ENCODE results near the gene CPSF3.

CPSF3 gene

DNA sequence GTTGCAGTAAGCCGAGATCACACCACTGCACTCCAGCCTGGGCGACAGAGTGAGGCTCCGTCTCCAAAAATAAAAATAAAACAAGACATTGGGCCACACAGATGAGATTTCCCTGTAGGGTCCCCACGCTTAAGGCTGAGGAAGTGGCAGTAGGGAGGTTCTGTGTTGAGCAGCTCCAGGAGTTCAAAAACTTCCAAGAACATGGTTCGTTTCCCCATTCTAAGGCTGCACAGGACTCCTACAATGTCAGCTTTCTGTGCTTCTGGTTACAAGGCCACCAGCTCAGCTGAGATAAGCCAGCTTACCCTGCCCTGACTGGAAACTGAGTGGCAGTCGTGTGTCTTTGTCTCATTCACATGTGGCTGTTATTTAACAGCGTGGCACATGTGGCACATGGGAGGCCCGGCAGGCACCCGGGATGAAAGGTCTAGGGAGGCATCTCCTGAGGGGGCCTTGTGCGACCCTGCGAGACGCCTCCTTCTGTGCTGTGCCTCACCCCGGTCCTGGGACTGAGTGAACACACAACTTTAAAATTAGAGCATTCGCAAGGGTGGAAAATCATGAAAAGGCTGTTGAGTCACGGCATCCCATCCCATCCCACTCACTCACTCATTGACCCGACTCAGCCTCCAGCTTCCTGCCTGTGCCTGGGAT lies 7.8 kb upstream of the CPSF3 start:
- Histone ChIP-seq H3K9me3 (ENCODE audit: control insufficient read depth, low read length) (no peaks in the 10 kb centered on the region), H3K36me3 (ENCODE audit: control insufficient read depth, insufficient read depth, low read length) (peaks cover 3% of the 10 kb centered on the region), H3K4me1 (ENCODE audit: control insufficient read depth, insufficient read depth, low read length) (no peaks in the 10 kb centered on the region), H3K4me3 (ENCODE audit: low read length) (no peak overlapping the region), H3K9ac (ENCODE audit: low read length) (no peak overlapping the region), H3K27me3 (ENCODE audit: control insufficient read depth, insufficient read depth, low read length) (no peaks in the 10 kb centered on the region)

DNA sequence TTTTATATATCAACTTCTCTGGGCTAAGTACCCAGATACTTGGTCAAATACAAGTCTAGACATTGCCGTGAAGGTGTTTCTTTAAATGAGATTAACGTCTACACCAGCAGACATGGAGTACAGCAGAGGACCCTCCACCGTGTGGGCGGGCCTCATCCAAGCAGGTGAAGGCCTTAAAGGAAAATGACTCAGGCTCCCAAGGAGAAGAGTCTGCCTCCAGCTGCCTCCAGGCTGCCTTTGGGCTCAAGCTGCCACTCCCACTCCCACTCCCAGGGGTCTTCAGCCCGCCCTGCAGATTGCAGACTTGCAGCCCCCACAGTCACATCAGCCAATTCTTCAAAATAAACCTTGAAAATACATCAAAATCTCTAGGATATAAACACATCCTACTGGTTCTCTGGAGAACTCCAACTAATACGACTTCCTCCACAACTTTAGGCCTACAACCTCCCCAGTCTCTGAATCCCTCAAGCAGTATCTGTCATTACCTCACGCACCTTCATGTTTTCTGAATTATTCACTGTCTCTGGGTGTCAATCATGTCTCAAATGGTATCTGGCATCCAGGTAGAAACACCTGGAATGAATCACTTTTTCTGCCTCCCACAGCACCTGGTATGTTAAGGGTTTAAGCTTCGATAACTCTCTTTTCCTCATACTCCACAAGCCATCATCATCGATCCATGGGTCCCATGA lies 7.0 kb upstream of the CPSF3 start:
- Histone ChIP-seq H3K9me3 (ENCODE audit: control insufficient read depth, low read length) (no peaks in the 10 kb centered on the region), H3K36me3 (ENCODE audit: control insufficient read depth, insufficient read depth, low read length) (peaks cover 3% of the 10 kb centered on the region), H3K27me3 (ENCODE audit: control insufficient read depth, insufficient read depth, low read length) (no peaks in the 10 kb centered on the region), H3K4me3 (ENCODE audit: low read length) (no peak overlapping the region), H3K9ac (ENCODE audit: low read length) (no peak overlapping the region), H3K4me1 (ENCODE audit: control insufficient read depth, insufficient read depth, low read length) (no peaks in the 10 kb centered on the region)

DNA sequence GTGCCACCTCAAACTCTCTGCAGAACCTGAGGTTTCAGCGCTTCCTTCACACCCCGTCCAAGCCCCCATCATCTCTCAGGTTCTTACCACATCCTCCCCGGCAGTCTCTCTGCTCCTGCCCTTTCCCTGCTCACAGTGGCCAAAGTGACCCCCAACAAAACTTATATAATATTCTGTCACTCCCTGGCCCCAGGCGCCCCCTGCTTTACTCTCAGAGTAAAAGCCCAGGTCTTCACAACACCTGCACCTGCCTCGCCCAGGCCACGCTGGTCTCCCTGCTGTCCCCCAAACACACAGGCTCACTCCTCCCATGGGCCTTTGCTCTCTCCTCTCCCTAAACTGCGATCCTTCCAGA lies 6.5 kb upstream of the CPSF3 start:
- H3K36me3 ChIP-seq (ENCODE audit: control insufficient read depth, insufficient read depth, low read length), result peaks cover 3% of the 10 kb centered on the region
- no peaks in the 10 kb centered on the region for H3K4me1 ChIP-seq (ENCODE audit: control insufficient read depth, insufficient read depth, low read length)
- H3K9me3 ChIP-seq (ENCODE audit: control insufficient read depth, low read length), result no peaks in the 10 kb centered on the region
- no peak overlapping the region for H3K9ac ChIP-seq (ENCODE audit: low read length)
- no peaks in the 10 kb centered on the region for H3K27me3 ChIP-seq (ENCODE audit: control insufficient read depth, insufficient read depth, low read length)
- no peak overlapping the region for H3K4me3 ChIP-seq (ENCODE audit: low read length)

DNA sequence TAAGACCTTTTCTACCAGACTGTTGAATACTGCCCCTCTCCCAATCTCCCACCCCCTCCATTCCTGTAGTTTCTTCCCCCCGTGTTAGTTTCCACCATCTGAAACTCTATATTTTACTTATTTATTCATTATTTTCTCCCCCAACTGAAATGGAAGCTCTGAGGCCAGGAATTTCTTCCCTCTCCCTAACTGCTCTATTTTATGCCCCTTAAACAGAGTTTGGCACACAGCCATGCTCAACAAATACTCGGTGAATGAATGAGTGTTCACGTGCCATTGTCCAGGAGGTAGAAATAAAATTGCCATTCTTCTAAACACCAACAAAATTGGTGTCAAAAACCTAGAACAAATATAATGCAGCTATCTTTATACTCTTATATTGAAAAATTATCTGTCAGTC lies 5.7 kb upstream of the CPSF3 start:
- H3K4me1 ChIP-seq (ENCODE audit: control insufficient read depth, insufficient read depth, low read length), result peaks cover 7% of the 10 kb centered on the region
- peaks cover 3% of the 10 kb centered on the region for H3K36me3 ChIP-seq (ENCODE audit: control insufficient read depth, insufficient read depth, low read length)
- no peaks in the 10 kb centered on the region for H3K9me3 ChIP-seq (ENCODE audit: control insufficient read depth, low read length)

GRCh38 chr2:9418746-9419145 lies 4.7 kb upstream of the CPSF3 start:
- Histone ChIP-seq H3K9ac (ENCODE audit: low read length) (no peak overlapping the region), H3K27me3 (ENCODE audit: control insufficient read depth, insufficient read depth, low read length) (no peaks in the 10 kb centered on the region), H3K4me1 (ENCODE audit: control insufficient read depth, insufficient read depth, low read length) (peaks cover 7% of the 10 kb centered on the region), H3K4me3 (ENCODE audit: low read length) (no peak overlapping the region), H3K36me3 (ENCODE audit: control insufficient read depth, insufficient read depth, low read length) (peaks cover 3% of the 10 kb centered on the region), H3K9me3 (ENCODE audit: control insufficient read depth, low read length) (no peaks in the 10 kb centered on the region)

More for the DNA sequence above, 5.7 kb upstream of the CPSF3 start:
- Histone ChIP-seq H3K27me3 (ENCODE audit: control insufficient read depth, insufficient read depth, low read length) (no peaks in the 10 kb centered on the region), H3K4me3 (ENCODE audit: low read length) (no peak overlapping the region), H3K9ac (ENCODE audit: low read length) (no peak overlapping the region)

- no peak overlapping the region for H3K4me3 ChIP-seq (ENCODE audit: low read length)
- H3K9ac ChIP-seq (ENCODE audit: low read length), result no peak overlapping the region
- no peaks in the 10 kb centered on the region for H3K27me3 ChIP-seq (ENCODE audit: control insufficient read depth, insufficient read depth, low read length)
- H3K9me3 ChIP-seq (ENCODE audit: control insufficient read depth, low read length), result no peaks in the 10 kb centered on the region
- H3K36me3 ChIP-seq (ENCODE audit: control insufficient read depth, insufficient read depth, low read length), result peaks cover 3% of the 10 kb centered on the region
- H3K4me1 ChIP-seq (ENCODE audit: control insufficient read depth, insufficient read depth, low read length), result peaks cover 11% of the 10 kb centered on the region
Observed at GRCh38 chr2:9419541-9419940, 3.9 kb upstream of the CPSF3 start.

DNA sequence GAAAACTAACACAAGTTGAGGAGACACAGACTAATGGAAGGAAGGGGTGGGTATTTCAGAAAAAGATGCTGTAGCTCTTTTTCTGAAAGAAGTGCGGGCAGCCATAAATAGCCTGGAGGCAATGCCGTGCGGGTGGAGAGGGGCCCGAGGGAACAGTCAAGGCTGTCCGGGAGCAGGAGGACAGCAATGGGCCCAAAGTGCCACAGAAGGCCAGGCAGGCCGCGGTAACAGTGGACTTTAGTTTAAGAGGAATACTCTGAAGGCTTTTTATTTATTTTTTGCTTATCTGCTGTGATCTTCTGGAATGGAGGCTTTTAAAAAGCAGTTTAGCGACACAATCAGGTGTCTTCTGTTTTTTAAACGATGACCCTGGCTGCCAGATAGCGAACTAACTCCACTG lies 3.0 kb upstream of the CPSF3 start:
- Histone ChIP-seq H3K36me3 (ENCODE audit: control insufficient read depth, insufficient read depth, low read length) (peaks cover 3% of the 10 kb centered on the region), H3K9ac (ENCODE audit: low read length) (no peak overlapping the region), H3K27me3 (ENCODE audit: control insufficient read depth, insufficient read depth, low read length) (no peaks in the 10 kb centered on the region), H3K9me3 (ENCODE audit: control insufficient read depth, low read length) (no peaks in the 10 kb centered on the region), H3K4me1 (ENCODE audit: control insufficient read depth, insufficient read depth, low read length) (peaks cover 12% of the 10 kb centered on the region), H3K4me3 (ENCODE audit: low read length) (no peak overlapping the region)

DNA sequence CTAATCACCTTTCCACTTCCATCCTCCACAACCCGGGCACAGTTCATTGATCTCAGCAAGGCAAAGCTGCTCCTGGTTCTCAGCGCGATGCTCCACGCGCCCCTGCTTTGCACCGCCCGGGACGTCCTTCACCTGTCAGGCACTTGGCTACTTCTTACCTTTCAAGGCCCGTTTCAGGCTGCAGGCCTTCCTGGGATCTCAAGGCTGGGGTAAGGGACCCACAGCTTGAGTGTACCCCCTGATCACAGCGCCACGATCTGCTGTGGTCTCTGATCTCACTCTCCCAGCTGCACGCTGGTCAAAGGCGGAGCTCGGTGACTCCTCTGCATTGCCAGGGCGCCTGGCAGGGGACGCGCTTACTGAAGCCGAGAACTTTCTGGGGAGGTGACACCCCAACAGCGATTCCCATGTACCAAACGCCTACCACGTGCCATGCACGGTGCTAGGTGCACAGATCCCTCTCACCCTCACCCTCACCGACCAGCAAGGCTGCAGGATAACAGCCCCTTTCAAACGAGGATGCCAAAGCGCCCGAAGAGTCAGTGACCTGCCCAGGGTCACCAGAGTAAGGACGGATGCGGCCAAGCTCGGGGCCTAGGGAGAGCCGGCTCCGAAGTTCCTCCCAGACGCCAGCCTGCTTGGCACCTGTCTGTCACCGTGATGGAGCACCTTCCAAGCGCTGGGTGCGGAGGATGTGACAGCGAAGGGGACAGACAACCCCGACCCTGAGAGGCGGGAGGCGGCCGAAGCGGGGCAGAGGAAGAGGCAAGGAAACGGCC lies 944 bp upstream of the CPSF3 start:
- H3K27me3 ChIP-seq (ENCODE audit: control insufficient read depth, insufficient read depth, low read length), result no peaks in the 10 kb centered on the region
- peak overlapping the region; percentile 93 for H3K9ac ChIP-seq (ENCODE audit: low read length)
- no peaks in the 10 kb centered on the region for H3K36me3 ChIP-seq (ENCODE audit: control insufficient read depth, insufficient read depth, low read length)
- H3K9me3 ChIP-seq (ENCODE audit: control insufficient read depth, low read length), result no peaks in the 10 kb centered on the region
- H3K4me1 ChIP-seq (ENCODE audit: control insufficient read depth, insufficient read depth, low read length), result peaks cover 12% of the 10 kb centered on the region
- peak overlapping the region; percentile 94 for H3K4me3 ChIP-seq (ENCODE audit: low read length)

GRCh38 chr2:9423922-9424272 lies 443 bp downstream of the CPSF3 start:
- H3K36me3 ChIP-seq (ENCODE audit: control insufficient read depth, insufficient read depth, low read length), result no peaks in the 10 kb centered on the region
- H3K9me3 ChIP-seq (ENCODE audit: control insufficient read depth, low read length), result no peaks in the 10 kb centered on the region
- peaks cover 12% of the 10 kb centered on the region for H3K4me1 ChIP-seq (ENCODE audit: control insufficient read depth, insufficient read depth, low read length)
- no peaks in the 10 kb centered on the region for H3K27me3 ChIP-seq (ENCODE audit: control insufficient read depth, insufficient read depth, low read length)
- peak overlapping the region; percentile 94 for H3K4me3 ChIP-seq (ENCODE audit: low read length)
- peak overlapping the region; percentile 93 for H3K9ac ChIP-seq (ENCODE audit: low read length)

DNA sequence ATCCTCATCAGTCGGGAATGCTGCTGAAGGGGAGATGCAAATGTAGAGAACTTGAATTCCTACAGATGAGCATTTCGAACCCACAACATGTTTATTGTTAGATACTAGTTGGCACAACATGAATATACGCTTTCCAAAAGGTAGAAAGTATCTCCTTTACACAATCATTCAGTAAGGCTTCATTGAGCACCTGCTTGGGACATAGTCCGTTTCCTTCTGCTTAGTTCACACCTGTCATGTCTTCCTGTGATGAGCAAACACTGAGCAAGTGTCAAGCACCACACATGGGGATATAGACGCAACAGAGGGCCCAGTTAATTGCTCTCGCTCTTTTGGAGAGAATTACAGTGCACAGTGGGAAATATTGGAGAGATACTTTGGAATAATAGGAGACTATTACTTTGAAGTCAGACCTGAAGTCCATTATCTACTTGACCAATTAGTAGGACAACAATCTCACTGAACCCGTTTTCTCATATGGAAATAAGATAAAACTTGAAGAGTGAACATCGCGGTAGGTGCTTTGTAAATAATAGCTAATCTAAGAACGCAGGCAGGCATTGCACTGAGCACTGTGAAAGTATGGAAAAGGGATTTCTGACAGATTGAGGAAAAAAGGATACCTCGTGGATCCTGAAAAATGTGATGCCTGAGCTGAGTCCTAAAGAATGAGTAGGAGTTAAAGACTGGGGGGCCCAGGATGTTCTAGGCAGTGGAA lies 1.2 kb downstream of the CPSF3 start:
- Histone ChIP-seq H3K27me3 (ENCODE audit: control insufficient read depth, insufficient read depth, low read length) (no peaks in the 10 kb centered on the region), H3K9me3 (ENCODE audit: control insufficient read depth, low read length) (no peaks in the 10 kb centered on the region), H3K36me3 (ENCODE audit: control insufficient read depth, insufficient read depth, low read length) (no peaks in the 10 kb centered on the region), H3K4me1 (ENCODE audit: control insufficient read depth, insufficient read depth, low read length) (peaks cover 12% of the 10 kb centered on the region), H3K9ac (ENCODE audit: low read length) (peak overlapping the region; percentile 93), H3K4me3 (ENCODE audit: low read length) (peak overlapping the region; percentile 94)

GRCh38 chr2:9428965-9429577 lies 5.6 kb downstream of the CPSF3 start:
- Histone ChIP-seq H3K4me1 (ENCODE audit: control insufficient read depth, insufficient read depth, low read length) (peaks cover 6% of the 10 kb centered on the region), H3K36me3 (ENCODE audit: control insufficient read depth, insufficient read depth, low read length) (peaks cover 3% of the 10 kb centered on the region)

More at GRCh38 chr2:9428965-9429577, 5.6 kb downstream of the CPSF3 start:
- no peaks in the 10 kb centered on the region for H3K27me3 ChIP-seq (ENCODE audit: control insufficient read depth, insufficient read depth, low read length)
- no peak overlapping the region for H3K4me3 ChIP-seq (ENCODE audit: low read length)
- H3K9ac ChIP-seq (ENCODE audit: low read length), result no peak overlapping the region
- no peaks in the 10 kb centered on the region for H3K9me3 ChIP-seq (ENCODE audit: control insufficient read depth, low read length)
